Ovary (tissue), 9 donors: ENCODE measurements around the gene MYO3B. TPM values are rescaled to one million over a fixed set of nuclear protein-coding genes. Genes with fewer than 3 reads are reported as not detected.

Source experiments
- DNase-seq, 5 donors: peaks; one replicate each; pipeline ENCODE4 v3.0.0-alpha.2; 2019 to 2020
- H3K27ac ChIP-seq, 2 donors: fragments of 200-600 bp; one replicate each; pipeline versions ENCODE4 v1.5.1 to v1.8.0; 2019 to 2022
- H3K27me3 ChIP-seq: fragments of 200-600 bp; one replicate; pipeline ENCODE4 v1.8.0; 2022
- H3K36me3 ChIP-seq: fragments of 200-600 bp; sonication (generic); one replicate; pipeline ENCODE4 v1.5.1; 2019
- H3K4me1 ChIP-seq: one replicate; pipeline ENCODE4 v1.8.1; 2013; ENCODE audit warnings: mild to moderate bottlenecking, moderate library complexity; ENCODE audit not compliant: insufficient read depth
- H3K4me3 ChIP-seq: fragments of 200-600 bp; sonication (generic); one replicate; pipeline ENCODE4 v1.5.1; 2017
- H3K9me3 ChIP-seq, 2 donors: fragments of 200-600 bp in 1 of 2; sonication (generic) in 1 of 2; one replicate each; pipeline versions ENCODE4 v1.5.1 to v1.8.1; 2013 to 2019; ENCODE audit warnings: mild to moderate bottlenecking in 1 of 2, moderate library complexity in 1 of 2
- EP300 ChIP-seq: sonication (generic); formaldehyde crosslinking; IDR thresholded peaks from one replicate; pipeline ENCODE4 v1.6.1; 2017; ENCODE audit warnings: antibody characterized with exemption
- POLR2A ChIP-seq: fragments of 450-650 bp; IDR thresholded peaks from one replicate; pipeline ENCODE4 v1.6.1; 2017; ENCODE audit warnings: antibody characterized with exemption, mild to moderate bottlenecking, moderate library complexity
- WGBS, 3 donors: extraction: QIAGEN DNeasy Blood & Tissue Kit in 1 of 3; methylation state at CpG; one replicate each; pipeline versions ENCODE4 v1.1.5 to v1.1.7; 2013 to 2017; 5-methylcytosine and 5-hydroxymethylcytosine counted together
- intact Hi-C, 4 donors: fragments of 100-400 bp; cut with DNase I; formaldehyde crosslinking; loops; one replicate each; pipeline versions ENCODE4 v1.11.0 to v1.15.1; 2022 to 2023
- polyA plus RNA-seq, 2 donors: library from polyadenylated mRNA; stranded (reverse); fragments of 200-250 nt in 1 of 2; fragments of 350-450 nt in 1 of 2; fragmentation: Illumina TruSeq in 1 of 2; extraction: RNeasy Lipid Tissue Mini Kit (QIAGEN cat#74804) in 1 of 2; gene quantifications; one replicate each; pipeline ENCODE4 v1.2.3, GENCODE V29; 2013 to 2014
- total RNA-seq, 7 donors: library from RNA; depleted of rRNA in 2 of 7; stranded (reverse); fragments of >200 nt in 2 of 7; fragmentation: NEBNext Ultra II Directional in 3 of 7; extraction: Animal tissue kit (Norgen Biotek cat#: 25700) in 3 of 7; gene quantifications; one replicate each; pipeline versions ENCODE4 v1.1.0 to v1.2.4, GENCODE V29; 2016 to 2023
- TF ChIP-seq, protein P1 (sequence below), 3 donors: fragments of 450-650 bp in 2 of 3; fragments of 200-600 bp in 1 of 3; IDR thresholded peaks; one replicate each; pipeline versions ENCODE4 v1.5.1 to v1.8.0; 2016 to 2022; ENCODE audit warnings: antibody characterized with exemption in 3 of 3, mild to moderate bottlenecking in 1 of 3
- donor health status: DM: no; HTN: no; CAD: no; lungs with moderate emphysema.
- donor health status: DM: no; HTN: no; CAD: no.
- donor health status: Bipolar disorder and iron deficiency.
- donor health status: DM: yes; HTN: yes; CAD: no.
- donor health status: DM: no; HTN: no; CAD: no.
- donor health status: DM: yes; HTN: yes; CAD: no.

MYO3B gene
- total and polyA plus RNA-seq, 9 donors = 0.04 to 1.3 (median 0.12) TPM; not detected in 2

DNA sequence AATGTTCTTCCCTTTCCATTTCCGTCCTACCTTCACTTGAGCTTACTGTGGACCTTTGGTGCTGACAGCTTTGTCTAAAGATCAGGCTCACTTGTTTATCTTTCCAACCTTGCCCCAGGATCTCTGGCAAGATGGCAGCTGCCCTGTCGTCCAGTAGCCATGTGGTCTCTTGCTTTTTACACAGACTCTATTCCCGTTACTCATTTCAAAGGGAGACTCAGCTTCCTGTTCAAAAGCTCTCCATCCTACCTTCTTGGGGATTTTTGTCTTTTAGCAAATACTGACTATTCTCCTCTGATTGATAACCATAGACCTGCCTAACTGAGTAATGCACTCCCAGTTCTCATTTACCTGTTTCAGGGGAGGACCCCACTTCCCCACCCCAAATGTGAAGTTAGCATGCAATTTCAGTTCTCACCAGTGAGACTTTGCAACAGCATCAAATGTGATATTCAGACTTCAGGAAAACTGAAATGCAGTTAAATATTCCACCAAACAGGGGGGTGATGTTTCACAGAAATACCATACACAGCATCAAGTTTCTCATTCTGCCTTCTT is 184.4 kb downstream of the MYO3B start:
- Histone ChIP-seq H3K27me3 (no peaks in the 10 kb centered on the region), H3K4me1 (no peaks in the 10 kb centered on the region), H3K36me3 (no peaks in the 10 kb centered on the region), H3K9me3 (no peaks in the 10 kb centered on the region), H3K4me3 (no peak overlapping the region), H3K27ac (no peak overlapping the region)
- intact Hi-C loops = loop anchor here in 1 of 4 donors (10.0 kb wide), 1 partner anchor 452 kb away; the partner anchor contains the start of gene GAD1
- DNase-seq = no peak
- 75 to 81% (median 79%) methylated on average over 3 of the region's 3 CpGs for WGBS, 3 donors
- TF ChIP-seq EP300 (no peak), POLR2A (no peak)
- TF ChIP-seq, protein P1, sequence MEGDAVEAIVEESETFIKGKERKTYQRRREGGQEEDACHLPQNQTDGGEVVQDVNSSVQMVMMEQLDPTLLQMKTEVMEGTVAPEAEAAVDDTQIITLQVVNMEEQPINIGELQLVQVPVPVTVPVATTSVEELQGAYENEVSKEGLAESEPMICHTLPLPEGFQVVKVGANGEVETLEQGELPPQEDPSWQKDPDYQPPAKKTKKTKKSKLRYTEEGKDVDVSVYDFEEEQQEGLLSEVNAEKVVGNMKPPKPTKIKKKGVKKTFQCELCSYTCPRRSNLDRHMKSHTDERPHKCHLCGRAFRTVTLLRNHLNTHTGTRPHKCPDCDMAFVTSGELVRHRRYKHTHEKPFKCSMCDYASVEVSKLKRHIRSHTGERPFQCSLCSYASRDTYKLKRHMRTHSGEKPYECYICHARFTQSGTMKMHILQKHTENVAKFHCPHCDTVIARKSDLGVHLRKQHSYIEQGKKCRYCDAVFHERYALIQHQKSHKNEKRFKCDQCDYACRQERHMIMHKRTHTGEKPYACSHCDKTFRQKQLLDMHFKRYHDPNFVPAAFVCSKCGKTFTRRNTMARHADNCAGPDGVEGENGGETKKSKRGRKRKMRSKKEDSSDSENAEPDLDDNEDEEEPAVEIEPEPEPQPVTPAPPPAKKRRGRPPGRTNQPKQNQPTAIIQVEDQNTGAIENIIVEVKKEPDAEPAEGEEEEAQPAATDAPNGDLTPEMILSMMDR (IDR thresholded peaks at IDR 0.05) = no peak

DNA sequence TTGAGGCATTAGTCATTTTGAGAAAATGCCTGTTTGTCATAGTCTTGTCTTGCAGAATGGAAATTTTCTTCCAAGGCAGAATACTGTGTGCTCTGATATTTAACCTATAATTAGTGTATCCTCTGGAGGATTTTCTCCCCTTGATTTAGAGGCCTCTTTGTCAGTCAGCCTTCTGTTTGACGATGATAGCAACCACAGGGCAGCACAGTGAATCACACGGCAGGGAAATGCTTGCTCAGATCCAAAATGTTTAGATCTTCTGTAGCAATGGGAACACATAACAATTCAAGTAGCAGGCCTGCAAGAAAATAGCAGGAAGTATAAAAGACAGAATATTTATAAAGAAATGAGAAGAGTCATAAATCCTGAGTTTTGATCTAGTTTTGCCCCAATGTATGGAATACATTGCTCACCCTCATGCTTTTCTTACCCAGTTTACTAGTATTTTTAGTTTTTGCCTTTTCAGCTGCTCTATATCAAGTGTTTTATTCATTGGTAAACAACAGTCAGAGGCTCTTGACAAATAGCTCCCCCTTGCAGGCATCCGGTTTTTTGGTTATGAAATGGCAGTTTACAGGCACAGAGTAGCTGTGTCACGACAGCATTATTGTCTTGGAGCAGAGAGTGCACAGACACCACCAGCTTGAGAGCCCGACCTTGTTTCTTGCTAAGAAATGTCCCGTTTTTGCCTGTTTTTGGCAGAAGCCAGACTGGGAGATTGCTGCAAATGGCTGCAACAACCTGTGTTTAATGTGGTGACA is 185.1 kb downstream of the MYO3B start:
- no peaks in the 10 kb centered on the region for H3K4me1 ChIP-seq
- intact Hi-C loops = loop anchor here in 1 of 4 donors (10.0 kb wide), 1 partner anchor 452 kb away; the partner anchor contains the start of gene GAD1
- TF ChIP-seq POLR2A = no peak
- no peak for TF ChIP-seq EP300
- TF ChIP-seq, protein P1 (IDR thresholded peaks at IDR 0.05) = no peak
- DNase-seq = no peak
- no peak overlapping the region for H3K4me3 ChIP-seq
- 32 to 69% (median 54%) methylated on average over 6 of the region's 6 CpGs for WGBS, 3 donors
- no peaks in the 10 kb centered on the region for H3K36me3 ChIP-seq
- no peak overlapping the region for H3K27ac ChIP-seq
- H3K9me3 ChIP-seq = no peaks in the 10 kb centered on the region
- H3K27me3 ChIP-seq = no peaks in the 10 kb centered on the region

DNA sequence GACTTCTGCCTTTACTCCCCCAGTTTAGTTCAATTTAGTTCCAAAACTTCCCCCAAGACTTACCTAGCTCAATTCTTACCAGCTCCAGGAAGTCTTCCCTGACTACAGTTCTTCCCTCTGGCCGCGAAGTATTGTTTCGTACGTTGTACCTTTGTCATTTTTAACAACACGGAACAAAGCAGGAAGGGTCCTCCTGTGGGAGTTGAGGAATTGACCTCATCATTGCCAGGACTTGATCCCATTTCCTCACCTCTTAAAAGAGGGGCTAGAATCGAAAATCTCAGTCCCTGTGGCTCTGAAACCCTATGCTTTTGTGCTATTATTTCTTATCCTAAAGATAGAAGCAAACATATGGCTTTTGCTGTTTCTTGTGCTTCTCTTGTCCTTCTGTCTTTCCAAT is 187.1 kb downstream of the MYO3B start:
- WGBS, 3 donors = 69 to 81% (median 77%) methylated on average over 6 of the region's 6 CpGs
- intact Hi-C loops = loop anchor here in 1 of 4 donors (10.0 kb wide), 1 partner anchor 450 kb away; the partner anchor contains the start of gene GAD1
- Histone ChIP-seq H3K27ac (no peak overlapping the region), H3K36me3 (no peaks in the 10 kb centered on the region), H3K27me3 (no peaks in the 10 kb centered on the region), H3K9me3 (no peaks in the 10 kb centered on the region), H3K4me3 (no peak overlapping the region), H3K4me1 (no peaks in the 10 kb centered on the region)
- no peak for DNase-seq
- TF ChIP-seq POLR2A (no peak), EP300 (no peak)
- TF ChIP-seq, protein P1 (IDR thresholded peaks at IDR 0.05) = no peak

DNA sequence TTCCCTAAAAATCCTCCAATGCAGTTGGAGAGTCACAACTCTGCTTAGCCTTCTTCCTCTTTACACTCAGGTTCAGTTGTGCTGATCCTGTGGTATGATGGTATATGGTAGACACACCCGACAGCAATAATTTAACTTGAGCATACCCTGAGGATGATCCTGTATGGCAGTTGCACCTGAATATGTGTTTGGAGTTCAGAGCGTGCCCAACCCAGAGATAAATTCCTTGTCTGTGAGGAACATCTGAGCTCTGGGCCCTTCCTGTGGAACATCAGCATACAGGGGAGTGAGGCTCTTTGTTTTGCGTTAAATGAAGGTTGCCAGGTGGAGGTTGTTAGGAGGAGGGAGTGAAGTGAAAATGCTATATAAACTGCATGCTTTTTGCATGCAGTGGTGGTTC is 187.7 kb downstream of the MYO3B start:
- TF ChIP-seq POLR2A = no peak
- TF ChIP-seq EP300 = no peak
- TF ChIP-seq, protein P1 (IDR thresholded peaks at IDR 0.05) = no peak
- Histone ChIP-seq H3K27ac (no peak overlapping the region), H3K4me1 (no peaks in the 10 kb centered on the region), H3K36me3 (no peaks in the 10 kb centered on the region), H3K4me3 (no peak overlapping the region), H3K27me3 (no peaks in the 10 kb centered on the region), H3K9me3 (no peaks in the 10 kb centered on the region)
- no peak for DNase-seq
- WGBS, 3 donors = 59 to 80% (median 78%) methylated on average over 3 of the region's 3 CpGs
- intact Hi-C loops = loop anchor here in 1 of 4 donors (10.0 kb wide), 1 partner anchor 449 kb away; the partner anchor contains the start of gene GAD1
